ENCODE data around the gene SUGP2.
A peak's percentile ranks its signal among the peaks of the same experiment; 100 is the strongest.
"Not testable (repeated sequence)": the region's sequence is repeated elsewhere in the genome, so short reads cannot be mapped to it uniquely, and the experiment has no call there.

Gene SUGP2

DNA sequence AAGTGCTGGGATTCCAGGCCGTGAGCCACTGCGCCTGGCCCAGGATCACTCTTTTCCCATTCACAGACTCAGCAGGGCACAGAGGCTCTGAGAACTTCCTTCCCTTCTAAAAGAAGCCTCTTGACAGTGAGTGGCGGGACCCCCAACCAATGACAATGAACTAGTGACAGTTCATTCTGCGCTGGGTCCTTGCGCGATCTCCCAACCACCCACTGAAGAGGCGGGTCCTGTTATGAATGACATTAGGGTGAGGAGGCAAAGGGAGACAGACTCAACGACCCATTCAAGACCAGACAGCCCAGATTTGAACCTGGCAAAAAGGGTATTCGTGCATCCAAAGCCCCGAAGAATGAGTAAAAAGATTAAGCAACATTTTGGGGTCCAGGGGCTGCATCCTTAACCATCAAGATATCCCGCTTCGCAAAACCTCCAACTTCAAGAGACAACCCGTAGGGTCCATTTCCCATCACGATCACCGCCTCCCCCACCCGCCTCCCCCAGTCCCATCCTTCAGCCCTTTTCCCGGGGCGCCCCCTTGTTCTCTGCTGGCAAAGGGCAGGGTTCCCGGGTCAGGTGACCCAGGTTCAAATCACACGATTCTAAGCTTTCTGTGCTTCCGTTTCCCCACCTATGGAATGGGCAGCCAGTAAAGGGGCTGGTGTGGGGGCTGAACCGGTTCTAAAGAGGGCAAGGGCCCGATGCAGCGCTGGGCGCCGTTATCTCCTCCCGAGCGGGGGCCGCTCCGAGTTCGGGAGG is 719 bp downstream of the SUGP2 start:
- TF ChIP-seq, protein P1, sequence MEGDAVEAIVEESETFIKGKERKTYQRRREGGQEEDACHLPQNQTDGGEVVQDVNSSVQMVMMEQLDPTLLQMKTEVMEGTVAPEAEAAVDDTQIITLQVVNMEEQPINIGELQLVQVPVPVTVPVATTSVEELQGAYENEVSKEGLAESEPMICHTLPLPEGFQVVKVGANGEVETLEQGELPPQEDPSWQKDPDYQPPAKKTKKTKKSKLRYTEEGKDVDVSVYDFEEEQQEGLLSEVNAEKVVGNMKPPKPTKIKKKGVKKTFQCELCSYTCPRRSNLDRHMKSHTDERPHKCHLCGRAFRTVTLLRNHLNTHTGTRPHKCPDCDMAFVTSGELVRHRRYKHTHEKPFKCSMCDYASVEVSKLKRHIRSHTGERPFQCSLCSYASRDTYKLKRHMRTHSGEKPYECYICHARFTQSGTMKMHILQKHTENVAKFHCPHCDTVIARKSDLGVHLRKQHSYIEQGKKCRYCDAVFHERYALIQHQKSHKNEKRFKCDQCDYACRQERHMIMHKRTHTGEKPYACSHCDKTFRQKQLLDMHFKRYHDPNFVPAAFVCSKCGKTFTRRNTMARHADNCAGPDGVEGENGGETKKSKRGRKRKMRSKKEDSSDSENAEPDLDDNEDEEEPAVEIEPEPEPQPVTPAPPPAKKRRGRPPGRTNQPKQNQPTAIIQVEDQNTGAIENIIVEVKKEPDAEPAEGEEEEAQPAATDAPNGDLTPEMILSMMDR (IDR thresholded peaks at IDR 0.05; ENCODE audit: borderline replicate concordance, insufficient read depth, low read depth, low read length), result no peak
- peak overlapping the region; percentile 72 for H3K4me3 ChIP-seq (ENCODE audit: low read depth, low read length)

- no peak overlapping the region for H3K4me3 ChIP-seq (ENCODE audit: low read depth, low read length)
- TF ChIP-seq, protein P1 (IDR thresholded peaks at IDR 0.05; ENCODE audit: borderline replicate concordance, insufficient read depth, low read depth, low read length), result no peak
These were observed 1.4 kb downstream of the SUGP2 start for GRCh38 chr19:19031891-19032290.

DNA sequence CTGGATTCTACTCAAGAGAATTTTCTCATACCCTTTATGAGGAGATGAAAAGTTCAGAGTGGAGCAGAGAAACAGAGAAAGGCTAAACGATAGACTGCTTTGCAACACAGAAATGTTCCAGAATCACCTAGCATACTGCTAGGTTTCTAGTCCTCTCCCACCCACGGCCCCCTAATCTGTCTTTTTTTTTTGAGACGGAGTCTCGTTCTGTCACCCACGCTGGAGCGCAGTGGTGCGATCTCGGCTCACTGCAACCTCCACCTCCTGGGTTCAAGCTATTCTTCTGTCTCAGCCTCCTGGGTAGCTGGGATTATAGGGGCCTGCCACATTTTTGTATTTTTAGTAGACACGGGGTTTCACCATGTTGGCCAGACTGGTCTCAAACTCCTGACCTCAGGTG is 4.8 kb downstream of the SUGP2 start:
- H3K4me3 ChIP-seq (ENCODE audit: low read depth, low read length), result no peak overlapping the region
- TF ChIP-seq, protein P1 (IDR thresholded peaks at IDR 0.05; ENCODE audit: borderline replicate concordance, insufficient read depth, low read depth, low read length), result no peak

DNA sequence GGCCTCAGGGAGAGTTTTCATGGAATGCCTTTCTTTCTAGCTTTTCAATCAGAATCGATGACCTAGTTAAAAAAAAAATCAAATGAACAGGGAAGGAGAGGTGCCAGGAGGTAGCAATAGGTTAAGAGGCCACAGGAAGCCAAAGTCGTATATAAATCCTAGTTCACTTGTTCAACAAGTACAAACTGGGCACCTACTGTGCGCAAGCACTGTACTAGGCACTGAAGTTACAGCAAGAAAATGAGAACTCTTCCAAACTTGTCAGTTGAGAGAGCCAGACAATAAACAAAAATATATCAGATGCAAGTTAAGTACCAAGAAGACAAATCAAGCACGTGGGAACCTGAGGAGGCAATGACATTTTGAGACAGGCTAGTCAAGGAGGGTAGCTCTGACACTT is 6.1 kb downstream of the SUGP2 start:
- H3K4me3 ChIP-seq (ENCODE audit: low read depth, low read length), result no peak overlapping the region
- TF ChIP-seq, protein P1 (IDR thresholded peaks at IDR 0.05; ENCODE audit: borderline replicate concordance, insufficient read depth, low read depth, low read length), result no peak

DNA sequence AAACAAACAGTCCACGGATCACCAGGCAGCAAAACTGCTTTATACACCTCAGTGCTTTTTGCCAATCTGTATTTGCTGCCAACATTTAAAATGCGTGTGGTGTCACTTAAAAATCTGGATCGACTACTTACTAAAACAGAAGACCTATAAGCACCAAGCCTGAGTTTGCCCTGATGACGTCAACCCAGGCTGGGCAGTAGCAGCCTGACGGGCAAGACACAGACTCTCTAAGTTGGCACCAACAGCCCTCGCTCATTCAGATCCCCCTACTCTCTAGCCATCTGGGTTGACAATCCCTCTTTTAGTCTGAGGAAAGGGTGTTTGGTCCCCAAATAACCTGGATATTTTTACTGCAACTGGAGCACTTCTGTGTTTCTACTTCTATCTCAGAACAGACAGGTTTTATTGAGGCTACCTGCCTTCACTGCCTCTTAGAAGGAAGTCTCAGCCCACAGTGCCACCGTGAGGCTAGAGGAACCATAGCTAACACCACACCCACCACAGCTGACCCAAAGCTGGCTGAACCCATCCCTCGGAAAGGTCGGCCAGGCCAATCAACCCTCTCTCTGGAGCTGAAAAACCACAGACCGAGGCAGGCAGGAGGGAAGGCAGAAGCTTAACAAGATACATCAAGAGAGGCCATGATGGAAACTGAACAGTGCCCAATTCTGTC is 6.9 kb downstream of the SUGP2 start:
- no peak overlapping the region for H3K4me3 ChIP-seq (ENCODE audit: low read depth, low read length)
- TF ChIP-seq, protein P1 (IDR thresholded peaks at IDR 0.05; ENCODE audit: borderline replicate concordance, insufficient read depth, low read depth, low read length), result no peak

GRCh38 chr19:19025861-19026260 is 7.5 kb downstream of the SUGP2 start:
- H3K4me3 ChIP-seq (ENCODE audit: low read depth, low read length), result no peak overlapping the region
- TF ChIP-seq, protein P1 (IDR thresholded peaks at IDR 0.05; ENCODE audit: borderline replicate concordance, insufficient read depth, low read depth, low read length), result no peak

GRCh38 chr19:19023376-19023775 is 9.9 kb downstream of the SUGP2 start:
- not testable (repeated sequence) for H3K4me3 ChIP-seq (ENCODE audit: low read depth, low read length)
